Transverse colon (tissue), 4 donors: Measurements from ENCODE around the gene MED27.

ENCODE experiments used
- CTCF ChIP-seq, 5 experiments: fragments of 200-600 bp in 3 of 5; fragments of 450-650 bp in 2 of 5; sonication (generic) in 3 of 5; IDR thresholded peaks; 1 replicate in 2 of 5; 2 replicates in 3 of 5; pipeline ENCODE4 v1.5.1; 2016 to 2017; ENCODE audit warnings: antibody characterized with exemption in 5 of 5, inconsistent platforms in 3 of 5, mild to moderate bottlenecking in 2 of 5, moderate library complexity in 1 of 5
- POLR2AphosphoS5 ChIP-seq, 3 donors: sonication (generic); formaldehyde crosslinking; IDR thresholded peaks; one replicate each; pipeline ENCODE4 v1.6.1; 2016; ENCODE audit warnings: antibody characterized with exemption in 3 of 3

GRCh38 chr9:131823701-131824146, 255.9 kb downstream of the MED27 start:
- TF ChIP-seq CTCF (IDR thresholded peaks at IDR 0.05) (no peak), POLR2AphosphoS5 (IDR thresholded peaks at IDR 0.05) (no peak)
